Lower leg skin (tissue), 3 donors: Measurements from ENCODE around the gene EIF2B5.

Experiments
- POLR2A ChIP-seq, 2 donors: fragments of 450-650 bp; IDR thresholded peaks; one replicate each; pipeline ENCODE4 v1.6.1; 2016 to 2017; ENCODE audit warnings: antibody characterized with exemption in 2 of 2, mild to moderate bottlenecking in 1 of 2, moderate library complexity in 1 of 2
- TF ChIP-seq, protein P1 (sequence below), 3 donors: fragments of 450-650 bp; IDR thresholded peaks; one replicate each; pipeline ENCODE4 v1.5.1; 2016; ENCODE audit warnings: antibody characterized with exemption in 3 of 3, mild to moderate bottlenecking in 3 of 3, moderate library complexity in 2 of 3

DNA sequence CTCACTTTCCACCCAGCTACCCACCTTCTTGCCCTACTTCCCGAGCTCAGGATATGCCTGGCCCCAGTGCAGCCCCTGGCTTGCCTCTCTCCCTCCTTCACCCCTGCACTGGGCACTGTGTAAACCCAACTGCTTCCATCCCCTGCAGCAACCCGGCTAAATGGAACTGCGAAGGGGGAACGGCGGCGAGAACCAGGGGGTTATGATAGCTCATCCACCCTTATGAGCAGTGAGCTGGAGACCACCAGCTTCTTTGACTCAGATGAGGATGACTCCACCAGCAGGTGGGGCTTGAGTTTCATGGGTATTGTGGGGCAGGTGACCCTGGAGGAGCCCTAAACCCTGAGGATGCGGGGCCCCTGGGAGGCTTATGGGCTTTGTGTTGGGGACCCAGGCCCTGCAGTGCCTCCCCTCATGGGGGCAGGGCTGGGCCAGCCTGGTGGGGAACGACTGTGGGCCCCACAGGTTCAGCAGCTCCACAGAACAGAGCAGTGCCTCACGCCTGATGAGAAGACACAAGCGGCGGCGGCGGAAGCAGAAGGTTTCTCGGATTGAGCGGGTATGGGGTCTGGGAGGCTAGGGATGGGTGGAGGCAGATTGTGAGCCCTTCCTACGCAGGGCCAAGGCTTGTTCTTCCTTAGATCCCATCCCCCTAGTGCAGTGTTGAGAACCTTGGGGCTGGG, 29.6 kb downstream of the EIF2B5 start:
- TF ChIP-seq, protein P1, sequence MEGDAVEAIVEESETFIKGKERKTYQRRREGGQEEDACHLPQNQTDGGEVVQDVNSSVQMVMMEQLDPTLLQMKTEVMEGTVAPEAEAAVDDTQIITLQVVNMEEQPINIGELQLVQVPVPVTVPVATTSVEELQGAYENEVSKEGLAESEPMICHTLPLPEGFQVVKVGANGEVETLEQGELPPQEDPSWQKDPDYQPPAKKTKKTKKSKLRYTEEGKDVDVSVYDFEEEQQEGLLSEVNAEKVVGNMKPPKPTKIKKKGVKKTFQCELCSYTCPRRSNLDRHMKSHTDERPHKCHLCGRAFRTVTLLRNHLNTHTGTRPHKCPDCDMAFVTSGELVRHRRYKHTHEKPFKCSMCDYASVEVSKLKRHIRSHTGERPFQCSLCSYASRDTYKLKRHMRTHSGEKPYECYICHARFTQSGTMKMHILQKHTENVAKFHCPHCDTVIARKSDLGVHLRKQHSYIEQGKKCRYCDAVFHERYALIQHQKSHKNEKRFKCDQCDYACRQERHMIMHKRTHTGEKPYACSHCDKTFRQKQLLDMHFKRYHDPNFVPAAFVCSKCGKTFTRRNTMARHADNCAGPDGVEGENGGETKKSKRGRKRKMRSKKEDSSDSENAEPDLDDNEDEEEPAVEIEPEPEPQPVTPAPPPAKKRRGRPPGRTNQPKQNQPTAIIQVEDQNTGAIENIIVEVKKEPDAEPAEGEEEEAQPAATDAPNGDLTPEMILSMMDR (IDR thresholded peaks at IDR 0.05): no peak
- TF ChIP-seq POLR2A (IDR thresholded peaks at IDR 0.05): no peak
